Sigmoid colon (tissue), 4 donors: Measurements from ENCODE around the gene CLK3.

Experiments used
- EP300 ChIP-seq, 4 donors: sonication (generic); formaldehyde crosslinking; IDR thresholded peaks; one replicate each; pipeline ENCODE4 v1.6.1; 2017; ENCODE audit warnings: antibody characterized with exemption in 4 of 4
- POLR2A ChIP-seq, 2 donors: fragments of 450-650 bp; IDR thresholded peaks; one replicate each; pipeline ENCODE4 v1.6.1; 2016; ENCODE audit warnings: antibody characterized with exemption in 2 of 2, mild to moderate bottlenecking in 2 of 2, moderate library complexity in 2 of 2
- POLR2AphosphoS5 ChIP-seq, 4 donors: sonication (generic); formaldehyde crosslinking; IDR thresholded peaks; one replicate each; pipeline ENCODE4 v1.6.1; 2017; ENCODE audit warnings: antibody characterized with exemption in 4 of 4
- TF ChIP-seq, protein P1 (sequence below), 4 experiments: fragments of 450-650 bp in 3 of 4; fragments of 200-600 bp in 1 of 4; IDR thresholded peaks; one replicate each; pipeline ENCODE4 v1.5.1; 2016 to 2019; ENCODE audit warnings: antibody characterized with exemption in 4 of 4, mild to moderate bottlenecking in 3 of 4, moderate library complexity in 2 of 4

DNA sequence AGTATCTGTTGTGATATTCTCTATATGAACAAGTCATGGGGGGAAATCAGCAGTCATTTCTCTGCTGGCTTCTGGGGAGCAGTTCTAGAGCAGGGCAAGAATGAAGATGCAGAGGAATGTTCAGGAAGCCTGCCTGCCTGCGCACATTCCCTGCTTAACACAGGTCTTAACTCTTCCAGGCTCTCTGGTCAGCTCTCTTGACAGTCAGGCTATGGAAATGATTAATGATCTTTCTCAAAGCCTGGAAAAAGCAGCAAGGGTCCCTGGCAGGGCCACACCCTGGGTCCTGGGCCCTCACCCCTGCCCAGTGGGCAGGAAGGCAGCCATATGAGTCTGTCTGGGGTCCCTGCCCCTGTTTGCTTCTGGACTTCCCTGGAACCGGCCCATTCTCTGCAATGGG, 31.4 kb upstream of the CLK3 start:
- TF ChIP-seq, protein P1, sequence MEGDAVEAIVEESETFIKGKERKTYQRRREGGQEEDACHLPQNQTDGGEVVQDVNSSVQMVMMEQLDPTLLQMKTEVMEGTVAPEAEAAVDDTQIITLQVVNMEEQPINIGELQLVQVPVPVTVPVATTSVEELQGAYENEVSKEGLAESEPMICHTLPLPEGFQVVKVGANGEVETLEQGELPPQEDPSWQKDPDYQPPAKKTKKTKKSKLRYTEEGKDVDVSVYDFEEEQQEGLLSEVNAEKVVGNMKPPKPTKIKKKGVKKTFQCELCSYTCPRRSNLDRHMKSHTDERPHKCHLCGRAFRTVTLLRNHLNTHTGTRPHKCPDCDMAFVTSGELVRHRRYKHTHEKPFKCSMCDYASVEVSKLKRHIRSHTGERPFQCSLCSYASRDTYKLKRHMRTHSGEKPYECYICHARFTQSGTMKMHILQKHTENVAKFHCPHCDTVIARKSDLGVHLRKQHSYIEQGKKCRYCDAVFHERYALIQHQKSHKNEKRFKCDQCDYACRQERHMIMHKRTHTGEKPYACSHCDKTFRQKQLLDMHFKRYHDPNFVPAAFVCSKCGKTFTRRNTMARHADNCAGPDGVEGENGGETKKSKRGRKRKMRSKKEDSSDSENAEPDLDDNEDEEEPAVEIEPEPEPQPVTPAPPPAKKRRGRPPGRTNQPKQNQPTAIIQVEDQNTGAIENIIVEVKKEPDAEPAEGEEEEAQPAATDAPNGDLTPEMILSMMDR (IDR thresholded peaks at IDR 0.05): no peak
- no peak for TF ChIP-seq EP300 (IDR thresholded peaks at IDR 0.05)
- TF ChIP-seq POLR2A (IDR thresholded peaks at IDR 0.05): no peak
- no peak for TF ChIP-seq POLR2AphosphoS5 (IDR thresholded peaks at IDR 0.05)
